Measurements from ENCODE around the gene JAK1.

- no peak for TF ChIP-seq CTCF (IDR thresholded peaks at IDR 0.05)
- TF ChIP-seq POLR2A (IDR thresholded peaks at IDR 0.05): no peak
Observed at GRCh38 chr1:64857347-64857746, 109.0 kb downstream of the JAK1 start.
